HepG2 (cell line): ENCODE measurements around the gene PLXNA3. TPM values are rescaled to one million over a fixed set of nuclear protein-coding genes. Genes with fewer than 3 reads are reported as not detected.

Experiments used
- ATAC-seq: fragments of 200-7000 bp; cut with Tn5 transposase; 3 replicates; pipeline ENCODE4 v1.9.1; 2020; ENCODE audit warnings: mild to moderate bottlenecking, moderate library complexity
- BruUV-seq: library from RNA; stranded (reverse); fragments of 400-500 nt; replicated peaks from 2 replicates; lab custom pipeline; 2021; lab: Mats Ljungman, UMichigan
- CTCF ChIA-PET: fragments of 300-600 bp; formaldehyde crosslinking; extraction: SDS; loops from one replicate; lab custom pipeline; 2021; ENCODE audit warnings: low total read pairs, inconsistent platforms, low intra/inter-chr PET ratio; lab: Yijun Ruan, JAX
- POLR2A ChIA-PET: fragments of 350-600 bp; sonication (Branson Sonifier 250); formaldehyde crosslinking; loops from one replicate; lab custom pipeline; 2020; ENCODE audit warnings: antibody characterized with exemption, inconsistent platforms; lab: Yijun Ruan, JAX
- DNase-seq: peaks from one replicate; pipeline ENCODE4 v3.0.0-alpha.2; 2015; ENCODE audit warnings: low spot score
- FAIRE-seq: peaks from 3 replicates; lab custom pipeline; 2011; peaks lifted over from hg19 to GRCh38; lab: Jason Lieb, UNC
- H2AFZ ChIP-seq: one replicate; pipeline ENCODE4 v1.6.1; 2011; ENCODE audit warnings: low read length, inconsistent platforms
- H3K27ac ChIP-seq: fragments of 300-600 bp; 3 replicates; pipeline ENCODE4 v1.8.0; 2011; ENCODE audit warnings: mixed run types, mild to moderate bottlenecking, mixed read lengths, low read length, inconsistent platforms; ENCODE audit not compliant: insufficient read depth; ENCODE audit errors: extremely low read length
- H3K27me3 ChIP-seq, 2 experiments: fragments of 200-600 bp in 1 of 2; 2 replicates in 1 of 2; 3 replicates in 1 of 2; pipeline versions ENCODE4 v1.6.0 to v1.8.0; 2011; ENCODE audit warnings: low read length in 2 of 2, mild to moderate bottlenecking in 2 of 2, moderate library complexity in 2 of 2, inconsistent platforms in 1 of 2; ENCODE audit not compliant: insufficient read depth in 2 of 2, control insufficient read depth in 1 of 2
- H3K36me3 ChIP-seq, 2 experiments: fragments of 200-600 bp in 1 of 2; replicated peaks in 1 of 2; 2 replicates in 1 of 2; 3 replicates in 1 of 2; pipeline versions ENCODE4 v1.5.1 to v1.8.0; 2011; ENCODE audit warnings: low read length in 2 of 2, inconsistent platforms in 1 of 2; ENCODE audit not compliant: insufficient read depth in 2 of 2, control insufficient read depth in 1 of 2
- H3K4me1 ChIP-seq: 2 replicates; pipeline ENCODE4 v1.5.1; 2012; ENCODE audit warnings: low read length, inconsistent platforms; ENCODE audit not compliant: insufficient read depth
- H3K4me2 ChIP-seq: 2 replicates; pipeline ENCODE4 v1.6.0; 2011; ENCODE audit warnings: low read depth, low read length, inconsistent platforms
- H3K4me3 ChIP-seq, 3 experiments: fragments of 200-600 bp in 1 of 3; sonication (generic), shearing (Covaris generic) in 1 of 3; replicated peaks in 1 of 3; 2 replicates each; pipeline ENCODE4 v1.5.1; 2011 to 2016; ENCODE audit warnings: low read length in 3 of 3, inconsistent platforms in 2 of 3, low read depth in 2 of 3, mild to moderate bottlenecking in 2 of 3, control low read depth in 1 of 3, mixed read lengths in 1 of 3; ENCODE audit not compliant: insufficient read depth in 1 of 3
- H3K79me2 ChIP-seq: one replicate; pipeline ENCODE4 v1.6.1; 2011; ENCODE audit warnings: low read length, inconsistent platforms; ENCODE audit not compliant: insufficient read depth
- H3K9ac ChIP-seq: 2 replicates; pipeline ENCODE4 v1.6.0; 2011; ENCODE audit warnings: mild to moderate bottlenecking, low read depth, low read length, inconsistent platforms; ENCODE audit not compliant: insufficient read depth
- H3K9me3 ChIP-seq: 2 replicates; pipeline ENCODE4 v1.5.1; 2012; ENCODE audit warnings: mild to moderate bottlenecking, low read length
- H4K20me1 ChIP-seq: 2 replicates; pipeline ENCODE4 v1.6.0; 2011; ENCODE audit warnings: inconsistent platforms, mild to moderate bottlenecking, low read length, moderate library complexity; ENCODE audit not compliant: insufficient read depth
- CBX5 ChIP-seq: sonication (generic); formaldehyde crosslinking; IDR thresholded peaks from 2 replicates; pipeline ENCODE4 v1.4.0; 2020; ENCODE audit warnings: missing genetic modification reagents, borderline replicate concordance
- ISL2 ChIP-seq: sonication (generic); formaldehyde crosslinking; IDR thresholded peaks from 2 replicates; pipeline ENCODE4 v1.5.0; 2020; ENCODE audit warnings: missing genetic modification reagents
- KDM4B ChIP-seq: sonication (generic); formaldehyde crosslinking; IDR thresholded peaks from 2 replicates; pipeline ENCODE4 v1.4.0; 2020; ENCODE audit warnings: missing genetic modification reagents
- MTF2 ChIP-seq: sonication (generic); formaldehyde crosslinking; IDR thresholded peaks from 2 replicates; pipeline ENCODE4 v1.5.0; 2020; ENCODE audit warnings: missing genetic modification reagents, borderline replicate concordance
- RFX1 ChIP-seq: fragments of 450-650 bp; IDR thresholded peaks from 2 replicates; pipeline ENCODE4 v1.6.1; 2017
- SUZ12 ChIP-seq: fragments of 150-350 bp; IDR thresholded peaks from 2 replicates; pipeline ENCODE4 v1.6.1; 2014; ENCODE audit warnings: low read depth, low read length
- ZFP36 ChIP-seq: fragments of 150-350 bp; IDR thresholded peaks from 2 replicates; pipeline ENCODE4 v1.6.1; 2018; ENCODE audit warnings: borderline replicate concordance, low read length, low read depth; ENCODE audit not compliant: partially characterized antibody
- ZFP82 ChIP-seq: sonication (generic); formaldehyde crosslinking; IDR thresholded peaks from 2 replicates; pipeline ENCODE4 v1.5.1; 2020; ENCODE audit warnings: mild to moderate bottlenecking, missing genetic modification reagents, borderline replicate concordance
- ZNF143 ChIP-seq: sonication (generic); formaldehyde crosslinking; IDR thresholded peaks from 2 replicates; pipeline ENCODE4 v1.4.0; 2020; ENCODE audit warnings: missing genetic modification reagents
- ZNF670 ChIP-seq: sonication (generic); formaldehyde crosslinking; IDR thresholded peaks from 2 replicates; pipeline ENCODE4 v1.8.0; 2022; ENCODE audit warnings: mild to moderate bottlenecking, missing genetic modification reagents, borderline replicate concordance
- WGBS: methylation state at CpG from one replicate; pipeline ENCODE4 v1.1.6; 2017; ENCODE audit warnings: low lambda C conversion rate; 5-methylcytosine and 5-hydroxymethylcytosine counted together
- in situ Hi-C: cut with HindIII; loops from 2 replicates; pipeline ENCODE4 v1.10.0; 2017; ENCODE audit warnings: low pct_unique_long_range_greater_than_20kb; ENCODE audit not compliant: extremely low pct_ligation_motif_present
- intact Hi-C: fragments of 100-400 bp; cut with micrococcal nuclease; formaldehyde crosslinking; loops from one replicate; pipeline ENCODE4 v1.10.0; 2022; ENCODE audit not compliant: unreplicated experiment
- polyA plus RNA-seq, 8 experiments: library from polyadenylated mRNA; depleted of rRNA in 3 of 8; stranded (reverse) in 7 of 8; unstranded in 1 of 8; fragments of >200 nt; fragmentation: Illumina TruSeq in 4 of 8; extraction: Trizol in 4 of 8; gene quantifications; 2 replicates each; pipeline versions ENCODE4 v1.2.1 to v1.2.3, GENCODE V29; 2011 to 2016; ENCODE audit warnings: low read depth in 4 of 8, missing spikeins in 1 of 8, mixed read lengths in 1 of 8; ENCODE audit not compliant: insufficient read depth in 1 of 8
- total RNA-seq, 5 experiments: library from RNA; depleted of rRNA; stranded (reverse); fragments of >200 nt; fragmentation: Illumina TruSeq; extraction: Trizol; gene quantifications; 2 replicates each; pipeline ENCODE4 v1.2.3, GENCODE V29; 2016; ENCODE audit warnings: low read depth in 1 of 5
- TF ChIP-seq, protein P1 (sequence below): sonication (generic); formaldehyde crosslinking; IDR thresholded peaks from 2 replicates; pipeline ENCODE4 v1.5.1; 2020; ENCODE audit warnings: mild to moderate bottlenecking, missing genetic modification reagents, borderline replicate concordance
- TF ChIP-seq, protein P2 (sequence below), 2 experiments: sonication (generic) in 1 of 2; formaldehyde crosslinking in 1 of 2; IDR thresholded peaks; 2 replicates each; pipeline versions ENCODE4 v1.5.1 to v1.6.1; 2011 to 2020; ENCODE audit warnings: borderline replicate concordance in 1 of 2, low read depth in 1 of 2, low read length in 1 of 2, mild to moderate bottlenecking in 1 of 2, missing genetic modification reagents in 1 of 2, moderate library complexity in 1 of 2
- TF ChIP-seq, protein P3 (sequence below): fragments of 450-650 bp; IDR thresholded peaks from 2 replicates; pipeline ENCODE4 v1.6.1; 2016

The PLXNA3 gene
- total and polyA plus RNA-seq, 2 of the 13 experiments (the other 11 are each of a cell fraction or from before 2014, with no cell fraction given): 5.8 to 20.6 TPM

DNA sequence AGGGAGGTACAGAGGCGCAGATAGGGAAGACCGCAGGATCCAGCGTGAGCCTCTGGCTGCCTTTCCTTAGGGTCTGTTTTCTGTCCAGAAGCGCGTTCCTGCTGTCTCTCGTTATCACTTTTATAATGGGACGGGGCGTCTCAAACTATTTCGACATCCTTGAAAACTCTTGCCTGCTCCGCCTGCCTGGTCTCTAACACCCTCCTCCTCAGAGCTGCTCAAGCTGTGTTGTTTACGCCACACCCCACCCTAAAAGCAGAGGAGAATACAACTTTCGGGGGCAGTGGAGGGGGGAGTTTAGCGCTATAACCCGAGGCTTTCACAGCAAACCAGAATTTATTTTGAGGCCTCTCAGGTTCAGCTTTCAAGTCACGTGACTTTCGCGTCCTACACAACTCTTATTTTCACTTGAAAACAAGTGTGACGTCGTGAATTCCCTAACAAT is 58.6 kb downstream of the PLXNA3 start:
- BruUV-seq: TSS peak; percentile 95
- TF ChIP-seq CBX5 (CRISPR knock-in tag) (no peak), ZNF670 (CRISPR knock-in tag) (0 out of 2 replicates have a peak, but pooled peaks have one; percentile 56), ZFP82 (CRISPR knock-in tag) (peak; percentile 53; the same call in 1 of the 2 replicates), KDM4B (no peak), ISL2 (CRISPR knock-in tag) (no peak), MTF2 (CRISPR knock-in tag) (no peak), ZNF143 (no peak), RFX1 (no peak), SUZ12 (no peak), ZFP36 (no peak)
- TF ChIP-seq, protein P1, sequence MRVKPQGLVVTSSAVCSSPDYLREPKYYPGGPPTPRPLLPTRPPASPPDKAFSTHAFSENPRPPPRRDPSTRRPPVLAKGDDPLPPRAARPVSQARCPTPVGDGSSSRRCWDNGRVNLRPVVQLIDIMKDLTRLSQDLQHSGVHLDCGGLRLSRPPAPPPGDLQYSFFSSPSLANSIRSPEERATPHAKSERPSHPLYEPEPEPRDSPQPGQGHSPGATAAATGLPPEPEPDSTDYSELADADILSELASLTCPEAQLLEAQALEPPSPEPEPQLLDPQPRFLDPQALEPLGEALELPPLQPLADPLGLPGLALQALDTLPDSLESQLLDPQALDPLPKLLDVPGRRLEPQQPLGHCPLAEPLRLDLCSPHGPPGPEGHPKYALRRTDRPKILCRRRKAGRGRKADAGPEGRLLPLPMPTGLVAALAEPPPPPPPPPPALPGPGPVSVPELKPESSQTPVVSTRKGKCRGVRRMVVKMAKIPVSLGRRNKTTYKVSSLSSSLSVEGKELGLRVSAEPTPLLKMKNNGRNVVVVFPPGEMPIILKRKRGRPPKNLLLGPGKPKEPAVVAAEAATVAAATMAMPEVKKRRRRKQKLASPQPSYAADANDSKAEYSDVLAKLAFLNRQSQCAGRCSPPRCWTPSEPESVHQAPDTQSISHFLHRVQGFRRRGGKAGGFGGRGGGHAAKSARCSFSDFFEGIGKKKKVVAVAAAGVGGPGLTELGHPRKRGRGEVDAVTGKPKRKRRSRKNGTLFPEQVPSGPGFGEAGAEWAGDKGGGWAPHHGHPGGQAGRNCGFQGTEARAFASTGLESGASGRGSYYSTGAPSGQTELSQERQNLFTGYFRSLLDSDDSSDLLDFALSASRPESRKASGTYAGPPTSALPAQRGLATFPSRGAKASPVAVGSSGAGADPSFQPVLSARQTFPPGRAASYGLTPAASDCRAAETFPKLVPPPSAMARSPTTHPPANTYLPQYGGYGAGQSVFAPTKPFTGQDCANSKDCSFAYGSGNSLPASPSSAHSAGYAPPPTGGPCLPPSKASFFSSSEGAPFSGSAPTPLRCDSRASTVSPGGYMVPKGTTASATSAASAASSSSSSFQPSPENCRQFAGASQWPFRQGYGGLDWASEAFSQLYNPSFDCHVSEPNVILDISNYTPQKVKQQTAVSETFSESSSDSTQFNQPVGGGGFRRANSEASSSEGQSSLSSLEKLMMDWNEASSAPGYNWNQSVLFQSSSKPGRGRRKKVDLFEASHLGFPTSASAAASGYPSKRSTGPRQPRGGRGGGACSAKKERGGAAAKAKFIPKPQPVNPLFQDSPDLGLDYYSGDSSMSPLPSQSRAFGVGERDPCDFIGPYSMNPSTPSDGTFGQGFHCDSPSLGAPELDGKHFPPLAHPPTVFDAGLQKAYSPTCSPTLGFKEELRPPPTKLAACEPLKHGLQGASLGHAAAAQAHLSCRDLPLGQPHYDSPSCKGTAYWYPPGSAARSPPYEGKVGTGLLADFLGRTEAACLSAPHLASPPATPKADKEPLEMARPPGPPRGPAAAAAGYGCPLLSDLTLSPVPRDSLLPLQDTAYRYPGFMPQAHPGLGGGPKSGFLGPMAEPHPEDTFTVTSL (CRISPR knock-in tag): 0 out of 2 replicates have a peak, but pooled peaks have one; percentile 23
- TF ChIP-seq, protein P2, sequence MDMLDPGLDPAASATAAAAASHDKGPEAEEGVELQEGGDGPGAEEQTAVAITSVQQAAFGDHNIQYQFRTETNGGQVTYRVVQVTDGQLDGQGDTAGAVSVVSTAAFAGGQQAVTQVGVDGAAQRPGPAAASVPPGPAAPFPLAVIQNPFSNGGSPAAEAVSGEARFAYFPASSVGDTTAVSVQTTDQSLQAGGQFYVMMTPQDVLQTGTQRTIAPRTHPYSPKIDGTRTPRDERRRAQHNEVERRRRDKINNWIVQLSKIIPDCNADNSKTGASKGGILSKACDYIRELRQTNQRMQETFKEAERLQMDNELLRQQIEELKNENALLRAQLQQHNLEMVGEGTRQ (IDR thresholded peaks at IDR 0.05; ENCODE audit: low read depth, low read length): peak; percentile 68; the same call in 1 of the 2 replicates
- TF ChIP-seq, protein P2 (CRISPR knock-in tag; IDR thresholded peaks at IDR 0.05; ENCODE audit: borderline replicate concordance): 0 out of 2 replicates have a peak, but pooled peaks have one; percentile 50
- TF ChIP-seq, protein P3, sequence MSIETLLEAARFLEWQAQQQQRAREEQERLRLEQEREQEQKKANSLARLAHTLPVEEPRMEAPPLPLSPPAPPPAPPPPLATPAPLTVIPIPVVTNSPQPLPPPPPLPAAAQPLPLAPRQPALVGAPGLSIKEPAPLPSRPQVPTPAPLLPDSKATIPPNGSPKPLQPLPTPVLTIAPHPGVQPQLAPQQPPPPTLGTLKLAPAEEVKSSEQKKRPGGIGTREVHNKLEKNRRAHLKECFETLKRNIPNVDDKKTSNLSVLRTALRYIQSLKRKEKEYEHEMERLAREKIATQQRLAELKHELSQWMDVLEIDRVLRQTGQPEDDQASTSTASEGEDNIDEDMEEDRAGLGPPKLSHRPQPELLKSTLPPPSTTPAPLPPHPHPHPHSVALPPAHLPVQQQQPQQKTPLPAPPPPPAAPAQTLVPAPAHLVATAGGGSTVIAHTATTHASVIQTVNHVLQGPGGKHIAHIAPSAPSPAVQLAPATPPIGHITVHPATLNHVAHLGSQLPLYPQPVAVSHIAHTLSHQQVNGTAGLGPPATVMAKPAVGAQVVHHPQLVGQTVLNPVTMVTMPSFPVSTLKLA: no peak

More for the DNA sequence above, 58.6 kb downstream of the PLXNA3 start:
- H3K9me3 ChIP-seq: no peaks in the 10 kb centered on the region
- H2AFZ ChIP-seq: no peak overlapping the region
- 0% methylated on average over 3 of the region's 19 CpGs for WGBS
- peak overlapping the region; percentile 86 for H3K27ac ChIP-seq
- H3K4me1 ChIP-seq: peaks cover 25% of the 10 kb centered on the region
- no peaks in the 10 kb centered on the region for H3K27me3 ChIP-seq
- H3K4me3 ChIP-seq: peak overlapping the region; percentile 55 to 73 (median 60); a peak in 5 of 6 replicates
- ATAC-seq (peak; percentile 10), FAIRE-seq (peak; percentile 60), DNase-seq (no peak)
- ChIA-PET CTCF (no interaction called here), POLR2A (interaction anchor here (1.2 to 3.9 kb wide), 11 partner anchors 11 to 143 kb away, joined by 3 to 34 read pairs (median 8); partner anchors contain the start of genes LAGE3, RPL10, SLC10A3 and TAFAZZIN)
- H4K20me1 ChIP-seq: no peaks in the 10 kb centered on the region
- in situ Hi-C loops (loop anchor here (5.0 kb wide), 1 partner anchor 34 kb away; no protein-coding TSS in a partner anchor), intact Hi-C loops (no loop called here)
- no peaks in the 10 kb centered on the region for H3K36me3 ChIP-seq
- H3K79me2 ChIP-seq: no peaks in the 10 kb centered on the region
- H3K4me2 ChIP-seq: peak overlapping the region; percentile 91
- peak overlapping the region; percentile 80 for H3K9ac ChIP-seq
